Ovary (tissue), 3 donors: Measurements from ENCODE around the gene SOD2.

ENCODE experiments used
- CTCF ChIP-seq, 3 donors: fragments of 450-650 bp in 2 of 3; fragments of 200-600 bp in 1 of 3; IDR thresholded peaks; one replicate each; pipeline versions ENCODE4 v1.5.1 to v1.8.0; 2016 to 2022; ENCODE audit warnings: antibody characterized with exemption in 3 of 3, mild to moderate bottlenecking in 1 of 3
- EP300 ChIP-seq: sonication (generic); formaldehyde crosslinking; IDR thresholded peaks from one replicate; pipeline ENCODE4 v1.6.1; 2017; ENCODE audit warnings: antibody characterized with exemption
- POLR2A ChIP-seq: fragments of 450-650 bp; IDR thresholded peaks from one replicate; pipeline ENCODE4 v1.6.1; 2017; ENCODE audit warnings: antibody characterized with exemption, mild to moderate bottlenecking, moderate library complexity
- donor health status: DM: no; HTN: no; CAD: no.

GRCh38 chr6:159723259-159723658 lies 30.2 kb upstream of the SOD2 start:
- TF ChIP-seq CTCF (IDR thresholded peaks at IDR 0.05), result no peak
- TF ChIP-seq POLR2A, result no peak
- no peak for TF ChIP-seq EP300
